H1 (cell line): Measurements from ENCODE around the gene SSTR5.

Experiments used
- CBX5 ChIP-seq: fragments of 300-800, 300-1000 bp; sonication (generic); IDR thresholded peaks from 2 replicates; pipeline ENCODE4 v1.7.1; 2016; ENCODE audit warnings: antibody characterized with exemption, low read length, low read depth
- EGR1 ChIP-seq: IDR thresholded peaks from 2 replicates; pipeline ENCODE4 v1.6.1; 2011; ENCODE audit warnings: low read depth, low read length, borderline replicate concordance
- EP300 ChIP-seq, 2 experiments: IDR thresholded peaks; 1 replicate in 1 of 2; 2 replicates in 1 of 2; pipeline ENCODE4 v1.6.1; 2011 to 2012; ENCODE audit warnings: low read depth in 2 of 2, low read length in 2 of 2, mild to moderate bottlenecking in 2 of 2, borderline replicate concordance in 1 of 2, inconsistent platforms in 1 of 2, moderate library complexity in 1 of 2
- POLR2A ChIP-seq, 2 experiments: IDR thresholded peaks; 1 replicate in 1 of 2; 2 replicates in 1 of 2; pipeline ENCODE4 v1.6.1; 2011; ENCODE audit warnings: low read depth in 2 of 2, low read length in 2 of 2, mild to moderate bottlenecking in 2 of 2; ENCODE audit errors: control extremely low read depth in 1 of 2
- RAD21 ChIP-seq, 2 experiments: IDR thresholded peaks in 1 of 2; conservative IDR thresholded peaks in 1 of 2; 2 replicates each; pipeline ENCODE4 v1.6.1; 2011; ENCODE audit warnings: low read depth in 2 of 2, low read length in 2 of 2, improper control_type of control experiment in 1 of 2, inconsistent platforms in 1 of 2, mild to moderate bottlenecking in 1 of 2, moderate library complexity in 1 of 2
- SIN3A ChIP-seq, 2 experiments: IDR thresholded peaks in 1 of 2; conservative IDR thresholded peaks in 1 of 2; 2 replicates each; pipeline ENCODE4 v1.6.1; 2011 to 2012; ENCODE audit warnings: low read length in 2 of 2, improper control_type of control experiment in 1 of 2, low read depth in 1 of 2, mild to moderate bottlenecking in 1 of 2
- SRF ChIP-seq: IDR thresholded peaks from 2 replicates; pipeline ENCODE4 v1.6.1; 2011; ENCODE audit warnings: mild to moderate bottlenecking, low read depth, low read length, moderate library complexity
- SUZ12 ChIP-seq: fragments of 200-600 bp; sonication (generic); IDR thresholded peaks from 2 replicates; pipeline ENCODE4 v1.6.1; 2012; ENCODE audit warnings: mild to moderate bottlenecking, inconsistent platforms, low read length, moderate library complexity, mixed read lengths
- TCF12 ChIP-seq: IDR thresholded peaks from 2 replicates; pipeline ENCODE4 v1.6.1; 2011; ENCODE audit warnings: low read depth, mild to moderate bottlenecking, low read length
- TF ChIP-seq, protein P1 (sequence below), 3 experiments: IDR thresholded peaks; 1 replicate in 2 of 3; 2 replicates in 1 of 3; pipeline versions ENCODE4 v1.5.1 to v1.6.1; 2011; ENCODE audit warnings: low read length in 3 of 3, mild to moderate bottlenecking in 3 of 3, inconsistent platforms in 2 of 3, low read depth in 1 of 3, moderate library complexity in 1 of 3; ENCODE audit not compliant: insufficient read depth in 1 of 3; ENCODE audit errors: control extremely low read depth in 1 of 3
- TF ChIP-seq, protein P2 (sequence below): IDR thresholded peaks from 2 replicates; pipeline ENCODE4 v1.6.1; 2011; ENCODE audit warnings: low read depth, mild to moderate bottlenecking, low read length; ENCODE audit not compliant: insufficient read depth

DNA sequence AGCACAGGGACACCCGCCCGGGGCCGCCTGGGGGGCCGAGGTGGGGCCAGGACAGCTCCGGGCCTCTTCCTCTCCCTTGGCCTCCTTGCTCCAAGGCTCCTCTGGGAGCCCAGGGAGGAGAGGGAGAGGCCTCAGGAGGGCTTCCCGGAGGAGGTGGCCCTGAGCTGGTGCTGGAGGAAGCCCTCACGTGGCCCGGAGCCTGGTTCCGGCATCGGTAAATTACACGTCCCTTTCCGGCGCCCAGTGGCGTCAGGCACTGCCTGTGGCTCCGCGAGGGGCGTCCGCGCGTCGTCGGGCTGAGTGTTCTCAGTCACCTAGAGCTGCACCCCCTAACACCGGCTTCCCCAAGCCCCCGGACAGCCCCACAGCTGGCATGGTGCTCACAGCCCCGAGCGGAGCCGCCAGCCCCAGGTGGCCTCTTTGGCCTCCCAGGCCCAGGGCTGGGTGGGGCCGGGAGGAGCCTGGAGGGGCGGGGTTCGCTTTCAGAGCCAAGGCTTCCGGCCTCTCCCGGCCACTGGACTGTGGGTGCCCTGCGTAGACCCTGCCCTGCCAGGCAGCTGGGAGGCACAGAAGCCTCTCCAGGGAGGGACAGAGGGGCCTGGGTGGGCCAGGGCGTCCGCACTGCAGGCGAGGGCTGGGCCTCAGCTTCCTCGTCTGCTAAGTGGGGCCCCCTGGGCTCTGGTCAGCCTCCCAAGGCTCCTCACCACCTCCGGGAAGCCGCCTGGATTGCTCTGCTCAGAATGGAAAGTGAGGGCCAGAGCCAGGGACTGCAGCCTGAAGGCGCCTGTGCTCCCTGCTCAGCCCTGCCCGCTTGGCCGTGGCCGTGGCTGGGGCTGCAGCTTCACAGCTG, 27.9 kb upstream of the SSTR5 start:
- TF ChIP-seq, protein P1, sequence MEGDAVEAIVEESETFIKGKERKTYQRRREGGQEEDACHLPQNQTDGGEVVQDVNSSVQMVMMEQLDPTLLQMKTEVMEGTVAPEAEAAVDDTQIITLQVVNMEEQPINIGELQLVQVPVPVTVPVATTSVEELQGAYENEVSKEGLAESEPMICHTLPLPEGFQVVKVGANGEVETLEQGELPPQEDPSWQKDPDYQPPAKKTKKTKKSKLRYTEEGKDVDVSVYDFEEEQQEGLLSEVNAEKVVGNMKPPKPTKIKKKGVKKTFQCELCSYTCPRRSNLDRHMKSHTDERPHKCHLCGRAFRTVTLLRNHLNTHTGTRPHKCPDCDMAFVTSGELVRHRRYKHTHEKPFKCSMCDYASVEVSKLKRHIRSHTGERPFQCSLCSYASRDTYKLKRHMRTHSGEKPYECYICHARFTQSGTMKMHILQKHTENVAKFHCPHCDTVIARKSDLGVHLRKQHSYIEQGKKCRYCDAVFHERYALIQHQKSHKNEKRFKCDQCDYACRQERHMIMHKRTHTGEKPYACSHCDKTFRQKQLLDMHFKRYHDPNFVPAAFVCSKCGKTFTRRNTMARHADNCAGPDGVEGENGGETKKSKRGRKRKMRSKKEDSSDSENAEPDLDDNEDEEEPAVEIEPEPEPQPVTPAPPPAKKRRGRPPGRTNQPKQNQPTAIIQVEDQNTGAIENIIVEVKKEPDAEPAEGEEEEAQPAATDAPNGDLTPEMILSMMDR (IDR thresholded peaks at IDR 0.05; ENCODE audit: control extremely low read depth in 1 of 3, insufficient read depth in 1 of 3, low read depth in 1 of 3, low read length in 3 of 3), result no peak
- TF ChIP-seq EGR1 (no peak), SIN3A (conservative IDR thresholded peaks at IDR 0.05 in 1 of 2, IDR thresholded peaks at IDR 0.05 in 1 of 2; ENCODE audit: low read depth in 1 of 2, low read length in 2 of 2) (no peak), SUZ12 (no peak), TCF12 (no peak), RAD21 (IDR thresholded peaks at IDR 0.05 in 1 of 2, conservative IDR thresholded peaks at IDR 0.05 in 1 of 2; ENCODE audit: low read depth in 2 of 2, low read length in 2 of 2) (no peak), POLR2A (IDR thresholded peaks at IDR 0.05; ENCODE audit: control extremely low read depth in 1 of 2, low read depth in 2 of 2, low read length in 2 of 2) (no peak), SRF (no peak), EP300 (IDR thresholded peaks at IDR 0.05; ENCODE audit: borderline replicate concordance in 1 of 2, low read depth in 2 of 2, low read length in 2 of 2) (no peak), CBX5 (no peak)
- TF ChIP-seq, protein P2, sequence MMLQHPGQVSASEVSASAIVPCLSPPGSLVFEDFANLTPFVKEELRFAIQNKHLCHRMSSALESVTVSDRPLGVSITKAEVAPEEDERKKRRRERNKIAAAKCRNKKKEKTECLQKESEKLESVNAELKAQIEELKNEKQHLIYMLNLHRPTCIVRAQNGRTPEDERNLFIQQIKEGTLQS, result no peak
